ENCODE results near the gene PIK3R1.

GRCh38 chr5:68170826-68171558, 44.6 kb upstream of the PIK3R1 start:
- no peak for TF ChIP-seq ZFX (IDR thresholded peaks at IDR 0.05)
- TF ChIP-seq, protein P1, sequence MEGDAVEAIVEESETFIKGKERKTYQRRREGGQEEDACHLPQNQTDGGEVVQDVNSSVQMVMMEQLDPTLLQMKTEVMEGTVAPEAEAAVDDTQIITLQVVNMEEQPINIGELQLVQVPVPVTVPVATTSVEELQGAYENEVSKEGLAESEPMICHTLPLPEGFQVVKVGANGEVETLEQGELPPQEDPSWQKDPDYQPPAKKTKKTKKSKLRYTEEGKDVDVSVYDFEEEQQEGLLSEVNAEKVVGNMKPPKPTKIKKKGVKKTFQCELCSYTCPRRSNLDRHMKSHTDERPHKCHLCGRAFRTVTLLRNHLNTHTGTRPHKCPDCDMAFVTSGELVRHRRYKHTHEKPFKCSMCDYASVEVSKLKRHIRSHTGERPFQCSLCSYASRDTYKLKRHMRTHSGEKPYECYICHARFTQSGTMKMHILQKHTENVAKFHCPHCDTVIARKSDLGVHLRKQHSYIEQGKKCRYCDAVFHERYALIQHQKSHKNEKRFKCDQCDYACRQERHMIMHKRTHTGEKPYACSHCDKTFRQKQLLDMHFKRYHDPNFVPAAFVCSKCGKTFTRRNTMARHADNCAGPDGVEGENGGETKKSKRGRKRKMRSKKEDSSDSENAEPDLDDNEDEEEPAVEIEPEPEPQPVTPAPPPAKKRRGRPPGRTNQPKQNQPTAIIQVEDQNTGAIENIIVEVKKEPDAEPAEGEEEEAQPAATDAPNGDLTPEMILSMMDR (conservative IDR thresholded peaks at IDR 0.05) = no peak
